Panc1 (cell line): Measurements from ENCODE around the gene ELOB.

Experiments
- CTCF ChIP-seq: fragments of 450-650 bp; IDR thresholded peaks from 2 replicates; pipeline ENCODE4 v1.5.1; 2017; ENCODE audit warnings: mild to moderate bottlenecking
- POLR2AphosphoS5 ChIP-seq: IDR thresholded peaks from 2 replicates; pipeline ENCODE4 v1.6.1; 2012; ENCODE audit warnings: mild to moderate bottlenecking, low read depth, low read length, moderate library complexity
- REST ChIP-seq, 2 experiments: IDR thresholded peaks; 2 replicates each; pipeline ENCODE4 v1.6.1; 2011 to 2012; ENCODE audit warnings: low read depth in 2 of 2, control low read depth in 1 of 2, low read length in 1 of 2, mild to moderate bottlenecking in 1 of 2, moderate library complexity in 1 of 2; ENCODE audit not compliant: insufficient read depth in 1 of 2
- SIN3A ChIP-seq: IDR thresholded peaks from 2 replicates; pipeline ENCODE4 v1.6.1; 2012; ENCODE audit warnings: low read depth, mild to moderate bottlenecking, low read length, moderate library complexity, borderline replicate concordance; ENCODE audit not compliant: insufficient read depth
- TCF7L2 ChIP-seq: IDR thresholded peaks from 2 replicates; pipeline ENCODE4 v1.6.1; 2011; ENCODE audit warnings: mild to moderate bottlenecking, low read depth, low read length, inconsistent platforms

GRCh38 chr16:2811703-2812471, 34.8 kb upstream of the ELOB start:
- TF ChIP-seq CTCF (no peak), REST (IDR thresholded peaks at IDR 0.05; ENCODE audit: insufficient read depth in 1 of 2, low read depth in 2 of 2, low read length in 1 of 2) (no peak), POLR2AphosphoS5 (no peak), TCF7L2 (no peak), SIN3A (no peak)
